Astrocyte (in vitro differentiated cells and primary cell): Measurements from ENCODE around the gene ZNF883.
A peak's percentile ranks its signal among the peaks of the same experiment; 100 is the strongest.

Experiments
- CTCF ChIP-seq: IDR thresholded peaks from 2 replicates; pipeline ENCODE4 v1.5.1; 2011; ENCODE audit warnings: low read depth, mild to moderate bottlenecking, inconsistent platforms, low read length, moderate library complexity; ENCODE audit not compliant: insufficient read depth
- EZH2 ChIP-seq: IDR thresholded peaks from 2 replicates; pipeline ENCODE4 v1.6.1; 2012; ENCODE audit warnings: mild to moderate bottlenecking, low read length, inconsistent platforms; ENCODE audit not compliant: insufficient read depth

GRCh38 chr9:112921549-112921948, 90.4 kb downstream of the ZNF883 start:
- TF ChIP-seq CTCF (peak; percentile 48), EZH2 (no peak)
